Heart left ventricle (tissue), 16 donors: ENCODE data around the gene FSTL4. TPM values are rescaled to one million over a fixed set of nuclear protein-coding genes. Genes with fewer than 3 reads are reported as not detected.
A peak's percentile ranks its signal among the peaks of the same experiment; 100 is the strongest.

ENCODE experiments used
- ATAC-seq, 4 donors: fragments of 200-7000 bp; cut with Tn5 transposase; one replicate each; pipeline ENCODE4 v1.9.1; 2020 to 2022; ENCODE audit warnings: moderate library complexity in 4 of 4, mild to moderate bottlenecking in 3 of 4, moderate number of reproducible peaks in 1 of 4
- DNase-seq, 5 donors: peaks; one replicate each; pipeline ENCODE4 v3.0.0-alpha.2; 2020
- H3K27ac ChIP-seq, 12 donors: fragments of 200-600 bp; sonication (generic) in 4 of 12; one replicate each; pipeline versions ENCODE4 v1.5.0 to v1.8.0; 2016 to 2022; ENCODE audit warnings: mild to moderate bottlenecking in 2 of 12
- H3K27me3 ChIP-seq, 9 donors: fragments of 200-600 bp; sonication (generic) in 2 of 9; one replicate each; pipeline versions ENCODE4 v1.5.1 to v1.8.0; 2016 to 2022; ENCODE audit warnings: mild to moderate bottlenecking in 3 of 9
- H3K36me3 ChIP-seq, 9 donors: fragments of 200-600 bp; sonication (generic) in 2 of 9; one replicate each; pipeline versions ENCODE4 v1.5.0 to v1.8.0; 2018 to 2022; ENCODE audit warnings: mild to moderate bottlenecking in 2 of 9
- H3K4me1 ChIP-seq, 12 donors: fragments of 200-600 bp; sonication (generic) in 4 of 12; one replicate each; pipeline versions ENCODE4 v1.5.0 to v1.8.0; 2016 to 2022; ENCODE audit warnings: mild to moderate bottlenecking in 3 of 12
- H3K4me3 ChIP-seq, 12 donors: fragments of 200-600 bp; sonication (generic) in 4 of 12; one replicate each; pipeline versions ENCODE4 v1.5.0 to v1.8.0; 2017 to 2022; ENCODE audit warnings: mild to moderate bottlenecking in 9 of 12, moderate library complexity in 4 of 12
- H3K9me3 ChIP-seq, 12 donors: fragments of 200-600 bp; sonication (generic) in 4 of 12; one replicate each; pipeline versions ENCODE4 v1.5.0 to v1.8.0; 2016 to 2022; ENCODE audit warnings: mild to moderate bottlenecking in 1 of 12
- CTCF ChIP-seq, 12 donors: fragments of 200-600 bp; sonication (generic) in 4 of 12; IDR thresholded peaks; one replicate each; pipeline versions ENCODE4 v1.5.0 to v1.8.0; 2018 to 2022; ENCODE audit warnings: antibody characterized with exemption in 12 of 12, mild to moderate bottlenecking in 5 of 12
- POLR2A ChIP-seq, 2 donors: fragments of 450-650 bp; IDR thresholded peaks; one replicate each; pipeline ENCODE4 v1.6.1; 2017; ENCODE audit warnings: antibody characterized with exemption in 2 of 2, mild to moderate bottlenecking in 2 of 2, moderate library complexity in 2 of 2
- WGBS, 4 donors: extraction: QIAGEN DNeasy Blood & Tissue Kit in 2 of 4; methylation state at CpG; one replicate each; pipeline versions ENCODE4 v1.1.5 to v1.1.7; 2013 to 2018; 5-methylcytosine and 5-hydroxymethylcytosine counted together
- intact Hi-C, 10 donors: fragments of 100-400 bp; cut with DNase I; formaldehyde crosslinking; loops; one replicate each; pipeline versions ENCODE4 v1.11.1 to v1.14.2; 2022
- polyA plus RNA-seq, 2 donors: library from polyadenylated mRNA; stranded (reverse); fragments of 200-250 nt; gene quantifications; one replicate each; pipeline ENCODE4 v1.2.3, GENCODE V29; 2013
- total RNA-seq, 9 donors: library from RNA; depleted of rRNA in 2 of 9; stranded (reverse); fragments of >200 nt in 2 of 9; fragmentation: NEBNext Ultra II Directional in 3 of 9; extraction: Animal tissue kit (Norgen Biotek cat#: 25700) in 3 of 9; gene quantifications; one replicate each; pipeline versions ENCODE4 v1.1.0 to v1.2.4, GENCODE V29; 2016 to 2023
- donor health status: ischemic (EF 13 %, LVEDD 7.1; RV severe dilation, severe dysfunction).
- donor health status: healthy with polysubstance abuse.
- donor health status: DM: no; HTN: yes; CAD: no.
- donor health status: DM: no; HTN: no; CAD: no.
- donor health status: ischemic (EF 25% LVEDD 6.9; RV normal size, moderate dysfunction).
- donor health status: ischemic (EF 25% LVEDD 5.7; RV mildly dilated, moderate dysfunction).
- donor health status: healthy.
- donor health status: DM: yes; HTN: yes; CAD: no.
- donor health status: ischemic (EF 35%, LVEDD 5.7; RV mildly dilated, moderate dysfunction).
- donor health status: nonischemic (EF 11% LVEDD 7.7; RV severe dilation, severe dysfunction).
- donor health status: DM: yes; HTN: yes; CAD: no.
- donor health status: PGD.
- donor health status: ischemic (EF 29% LVEDD 5.4; RV normal size, mild dysfunction).
- donor health status: nonischemic (EF 23%, LVEDD 6.1; RV moderate dilation, normal function).

FSTL4 gene
- total and polyA plus RNA-seq, 11 donors = 0.01 to 0.39 (median 0.17) TPM; not detected in 6

GRCh38 chr5:133618141-133618540 lies 5.8 kb upstream of the FSTL4 start:
- WGBS, 4 donors = 77 to 87% (median 85%) methylated on average over 1 of the region's 1 CpG
- peaks cover 0 to 36% (median 8%) of the 10 kb centered on the region in 9 donors for H3K27me3 ChIP-seq
- no peak overlapping the region for H3K27ac ChIP-seq
- peaks cover 0 to 4% (median 0%) of the 10 kb centered on the region in 12 donors for H3K4me1 ChIP-seq
- H3K9me3 ChIP-seq = peaks cover 0 to 2% (median 0%) of the 10 kb centered on the region in 12 donors
- ATAC-seq (no peak), DNase-seq (no peak)
- H3K4me3 ChIP-seq = no peak overlapping the region
- TF ChIP-seq CTCF (IDR thresholded peaks at IDR 0.05) = no peak
- TF ChIP-seq POLR2A (IDR thresholded peaks at IDR 0.05) = no peak
- no peaks in the 10 kb centered on the region for H3K36me3 ChIP-seq
- intact Hi-C loops = loop anchor here in 2 of 10 donors (5.0 to 10.0 kb wide), 2 partner anchors 196 to 503 kb away; no protein-coding TSS in a partner anchor

- no peak overlapping the region for H3K4me3 ChIP-seq
- peaks cover 10 to 29% (median 15%) of the 10 kb centered on the region in 12 donors for H3K4me1 ChIP-seq
- TF ChIP-seq CTCF (IDR thresholded peaks at IDR 0.05) (no peak), POLR2A (IDR thresholded peaks at IDR 0.05) (no peak)
- H3K9me3 ChIP-seq = no peaks in the 10 kb centered on the region
- no peaks in the 10 kb centered on the region for H3K36me3 ChIP-seq
- intact Hi-C loops = loop anchor here in 7 of 10 donors (5.0 to 10.0 kb wide), 3 partner anchors 191 to 501 kb away; no protein-coding TSS in a partner anchor
- 72 to 80% (median 73%) methylated on average over 2 of the region's 2 CpGs for WGBS, 4 donors
- no peak for ATAC-seq
- no peak for DNase-seq
- H3K27ac ChIP-seq = no peak overlapping the region
- peaks cover 12 to 75% (median 45%) of the 10 kb centered on the region in 9 donors for H3K27me3 ChIP-seq
Observed at GRCh38 chr5:133613743-133614142, 1.4 kb upstream of the FSTL4 start.

GRCh38 chr5:133613184-133613583 lies 843 bp upstream of the FSTL4 start:
- WGBS, 4 donors = 48 to 77% (median 59%) methylated on average over 5 of the region's 5 CpGs
- TF ChIP-seq POLR2A (IDR thresholded peaks at IDR 0.05) = no peak
- no peak for TF ChIP-seq CTCF (IDR thresholded peaks at IDR 0.05)
- no peaks in the 10 kb centered on the region for H3K9me3 ChIP-seq
- H3K4me3 ChIP-seq = no peak overlapping the region
- no peaks in the 10 kb centered on the region for H3K36me3 ChIP-seq
- H3K27ac ChIP-seq = no peak overlapping the region
- peaks cover 10 to 29% (median 15%) of the 10 kb centered on the region in 12 donors for H3K4me1 ChIP-seq
- ATAC-seq = no peak
- H3K27me3 ChIP-seq = peaks cover 12 to 78% (median 48%) of the 10 kb centered on the region in 9 donors
- intact Hi-C loops = loop anchor here in 7 of 10 donors (5.0 to 10.0 kb wide), 3 partner anchors 191 to 501 kb away; no protein-coding TSS in a partner anchor
- DNase-seq = no peak

GRCh38 chr5:133611357-133612248 lies 738 bp downstream of the FSTL4 start:
- Histone ChIP-seq H3K4me3 (peak overlapping the region in 11 of 12 donors; percentile 5 to 46 (median 38)), H3K27ac (no peak overlapping the region), H3K36me3 (no peaks in the 10 kb centered on the region), H3K4me1 (peaks cover 10 to 29% (median 15%) of the 10 kb centered on the region in 12 donors), H3K27me3 (peaks cover 12 to 92% (median 48%) of the 10 kb centered on the region in 9 donors), H3K9me3 (no peaks in the 10 kb centered on the region)
- DNase-seq (no peak), ATAC-seq (peak in 1 of 4 donors; percentile 33)
- intact Hi-C loops = loop anchor here in 9 of 10 donors (2.0 to 10.0 kb wide), 5 partner anchors 189 to 501 kb away; no protein-coding TSS in a partner anchor
- WGBS, 4 donors = 2 to 6% (median 3%) methylated on average over 52 to 91 of the region's 91 CpGs
- TF ChIP-seq CTCF (IDR thresholded peaks at IDR 0.05) = no peak
- no peak for TF ChIP-seq POLR2A (IDR thresholded peaks at IDR 0.05)
